ENCODE measurements around the gene LAMC2.
"Not testable (repeated sequence)": the region's sequence is repeated elsewhere in the genome, so short reads cannot be mapped to it uniquely, and the experiment has no call there.

Gene LAMC2

DNA sequence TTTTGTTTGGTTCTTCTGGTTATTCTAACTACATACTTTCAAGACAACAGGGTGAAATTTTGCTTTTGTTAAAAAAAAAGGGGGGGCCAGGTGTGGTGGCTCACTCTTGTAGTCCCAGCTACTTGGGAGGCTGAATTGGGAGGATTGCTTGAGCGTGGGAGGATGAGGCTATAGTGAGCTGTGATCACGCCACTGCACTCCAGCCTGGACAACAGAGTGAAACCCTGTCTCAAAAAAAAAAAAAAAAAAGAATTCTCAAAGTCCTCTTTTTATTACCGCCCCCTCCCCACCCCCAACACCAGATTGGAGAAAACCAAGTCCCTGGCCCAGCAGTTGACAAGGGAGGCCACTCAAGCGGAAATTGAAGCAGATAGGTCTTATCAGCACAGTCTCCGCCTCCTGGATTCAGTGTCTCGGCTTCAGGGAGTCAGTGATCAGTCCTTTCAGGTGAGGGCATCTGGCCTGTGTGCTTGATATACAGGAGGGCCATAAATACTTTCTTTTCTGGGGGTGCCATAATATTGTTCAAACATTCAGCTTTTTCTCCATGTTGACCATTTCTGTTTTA lies 50.2 kb downstream of the LAMC2 start:
- no peak for DNase-seq (ENCODE audit: low read depth in 2 of 2, low spot score in 1 of 2)

DNA sequence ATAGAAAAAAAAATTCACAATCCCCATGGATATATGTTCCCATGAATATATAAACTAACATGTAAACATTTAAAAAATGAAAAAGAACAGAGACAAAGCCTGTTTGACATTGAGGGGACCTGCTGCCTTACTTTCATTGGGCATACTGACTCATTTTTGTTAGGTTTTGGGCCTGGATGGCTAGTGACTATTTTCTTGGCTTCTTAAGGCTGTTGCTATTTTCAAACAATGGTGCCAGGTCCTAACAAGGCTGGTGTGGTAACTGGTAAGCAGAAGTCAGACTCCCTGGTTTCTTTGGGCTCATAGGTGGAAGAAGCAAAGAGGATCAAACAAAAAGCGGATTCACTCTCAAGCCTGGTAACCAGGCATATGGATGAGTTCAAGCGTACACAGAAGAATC lies 51.0 kb downstream of the LAMC2 start:
- no peak for DNase-seq (ENCODE audit: low read depth in 2 of 2, low spot score in 1 of 2)

DNA sequence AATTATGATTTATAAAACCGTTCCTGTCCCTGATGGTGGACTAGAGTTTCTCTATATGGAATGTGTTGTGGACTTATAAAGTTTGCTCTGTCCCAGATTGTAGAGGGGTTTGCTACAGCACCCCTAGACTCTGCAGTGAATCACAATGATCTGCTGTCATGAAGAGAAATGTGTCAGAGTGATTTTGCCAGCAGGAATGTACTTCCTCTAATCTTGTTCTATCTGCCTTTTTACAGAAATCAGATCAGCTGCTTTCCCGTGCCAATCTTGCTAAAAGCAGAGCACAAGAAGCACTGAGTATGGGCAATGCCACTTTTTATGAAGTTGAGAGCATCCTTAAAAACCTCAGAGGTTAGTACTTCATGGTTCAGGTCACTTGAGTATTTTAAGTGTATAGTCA lies 52.0 kb downstream of the LAMC2 start:
- DNase-seq (ENCODE audit: low read depth in 2 of 2, low spot score in 1 of 2), result no peak

DNA sequence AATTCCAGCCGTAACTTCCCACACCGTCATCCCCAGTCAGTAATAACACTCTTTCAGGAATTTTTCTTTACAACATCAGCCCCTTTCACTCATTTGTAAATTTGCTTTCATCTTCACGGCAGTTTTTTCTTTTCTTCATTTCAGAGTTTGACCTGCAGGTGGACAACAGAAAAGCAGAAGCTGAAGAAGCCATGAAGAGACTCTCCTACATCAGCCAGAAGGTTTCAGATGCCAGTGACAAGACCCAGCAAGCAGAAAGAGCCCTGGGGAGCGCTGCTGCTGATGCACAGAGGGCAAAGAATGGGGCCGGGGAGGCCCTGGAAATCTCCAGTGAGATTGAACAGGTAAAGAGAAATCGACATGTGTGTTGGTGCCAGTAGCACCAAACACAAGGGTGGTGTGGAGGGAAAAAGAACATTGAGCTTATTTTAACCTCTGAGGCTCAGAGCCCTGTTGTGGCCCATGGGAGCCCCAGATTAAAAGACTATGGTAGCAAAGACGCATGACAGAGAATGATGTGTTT lies 53.2 kb downstream of the LAMC2 start:
- no peak for DNase-seq (ENCODE audit: low read depth in 2 of 2, low spot score in 1 of 2)

DNA sequence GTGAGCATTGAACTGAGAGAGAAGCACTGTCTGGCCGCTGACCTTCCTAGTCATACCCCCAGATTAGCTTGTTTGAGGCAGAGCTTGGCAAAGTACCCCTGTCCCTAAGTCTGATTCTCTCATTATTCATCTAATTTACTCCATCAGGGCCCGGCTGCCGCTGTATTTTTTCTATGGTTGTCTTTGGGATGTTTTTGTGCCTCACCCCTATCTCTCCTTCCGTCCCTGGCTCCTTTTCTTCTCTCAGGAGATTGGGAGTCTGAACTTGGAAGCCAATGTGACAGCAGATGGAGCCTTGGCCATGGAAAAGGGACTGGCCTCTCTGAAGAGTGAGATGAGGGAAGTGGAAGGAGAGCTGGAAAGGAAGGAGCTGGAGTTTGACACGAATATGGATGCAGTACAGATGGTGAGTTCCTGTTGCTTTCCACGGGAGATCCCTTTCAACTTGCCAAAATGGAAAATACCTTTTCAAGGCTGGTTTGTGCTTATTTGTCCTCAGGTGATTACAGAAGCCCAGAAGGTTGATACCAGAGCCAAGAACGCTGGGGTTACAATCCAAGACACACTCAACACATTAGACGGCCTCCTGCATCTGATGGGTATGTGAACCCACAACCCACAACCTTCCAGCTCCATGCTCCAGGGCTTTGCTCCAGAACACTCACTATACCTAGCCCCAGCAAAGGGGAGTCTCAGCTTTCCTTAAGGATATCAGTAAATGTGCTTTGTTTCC lies 53.9 kb downstream of the LAMC2 start:
- DNase-seq (ENCODE audit: low read depth in 2 of 2, low spot score in 1 of 2), result no peak

DNA sequence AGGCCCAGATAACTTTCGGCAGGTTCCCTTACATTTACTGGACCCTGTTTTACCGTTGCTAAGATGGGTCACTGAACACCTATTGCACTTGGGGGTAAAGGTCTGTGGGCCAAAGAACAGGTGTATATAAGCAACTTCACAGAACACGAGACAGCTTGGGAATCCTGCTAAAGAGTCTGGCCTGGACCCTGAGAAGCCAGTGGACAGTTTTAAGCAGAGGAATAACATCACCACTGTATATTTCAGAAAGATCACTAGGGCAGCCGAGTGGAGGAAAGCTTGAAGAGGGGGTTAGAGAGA lies 54.4 kb downstream of the LAMC2 start:
- DNase-seq (ENCODE audit: low read depth in 2 of 2, low spot score in 1 of 2), result no peak

DNA sequence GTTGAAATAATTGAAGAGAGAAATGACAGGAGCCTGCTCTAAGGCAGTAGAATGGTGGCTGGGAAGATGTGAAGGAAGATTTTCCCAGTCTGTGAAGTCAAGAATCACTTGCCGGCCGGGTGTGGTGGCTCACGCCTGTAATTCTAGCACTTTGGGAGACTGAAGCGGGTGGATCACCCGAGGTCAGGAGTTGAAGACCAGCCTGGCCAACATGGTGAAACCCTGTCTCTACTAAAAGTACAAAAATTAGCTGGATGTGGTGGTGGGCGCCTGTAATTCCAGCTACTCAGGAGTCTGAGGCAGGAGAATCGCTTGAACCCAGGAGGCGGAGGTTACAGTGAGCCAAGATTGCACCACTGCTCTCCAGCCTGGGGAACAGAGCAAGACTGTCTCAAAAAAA lies 54.8 kb downstream of the LAMC2 start:
- DNase-seq (ENCODE audit: low read depth in 2 of 2, low spot score in 1 of 2), result not testable (repeated sequence)

DNA sequence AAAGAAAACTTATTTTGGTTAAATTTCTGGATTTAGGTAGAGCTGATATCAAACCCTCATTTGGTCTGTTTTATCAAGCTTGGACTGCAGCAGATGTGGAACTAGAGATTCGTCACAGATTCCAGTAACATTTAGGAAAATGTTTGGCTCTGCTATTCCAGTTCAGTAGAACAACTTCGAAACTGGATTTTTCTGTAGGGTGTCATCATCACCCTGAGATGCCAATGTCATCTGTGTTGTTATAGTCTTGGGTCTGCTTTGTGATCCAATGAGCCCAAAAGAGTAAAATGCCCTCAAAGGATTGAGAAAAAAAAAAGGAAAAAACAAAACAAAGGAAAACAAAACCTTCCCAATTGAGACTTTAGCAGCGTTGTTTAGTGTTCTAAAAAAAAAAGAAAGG lies 55.4 kb downstream of the LAMC2 start:
- no peak for DNase-seq (ENCODE audit: low read depth in 2 of 2, low spot score in 1 of 2)

DNA sequence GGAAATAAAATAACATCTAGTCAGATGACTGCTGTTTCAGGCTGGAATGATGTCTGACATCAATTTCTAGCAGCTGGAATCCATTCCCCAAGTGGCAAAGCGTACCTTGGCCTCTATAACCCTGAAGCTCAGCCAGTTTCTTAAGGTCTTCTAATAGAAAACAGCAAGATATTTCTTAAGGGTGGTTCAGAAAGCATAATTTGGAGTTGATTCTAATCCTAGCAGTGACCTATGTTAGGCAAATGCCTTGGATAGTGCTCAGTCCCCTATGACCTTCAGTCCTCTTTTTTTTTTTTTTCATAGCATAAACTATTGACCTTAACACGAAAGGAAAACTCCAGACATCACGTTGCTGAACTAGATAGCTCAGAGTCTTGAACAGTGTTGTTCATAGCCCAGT lies 56.5 kb downstream of the LAMC2 start:
- no peak for DNase-seq (ENCODE audit: low read depth in 2 of 2, low spot score in 1 of 2)

DNA sequence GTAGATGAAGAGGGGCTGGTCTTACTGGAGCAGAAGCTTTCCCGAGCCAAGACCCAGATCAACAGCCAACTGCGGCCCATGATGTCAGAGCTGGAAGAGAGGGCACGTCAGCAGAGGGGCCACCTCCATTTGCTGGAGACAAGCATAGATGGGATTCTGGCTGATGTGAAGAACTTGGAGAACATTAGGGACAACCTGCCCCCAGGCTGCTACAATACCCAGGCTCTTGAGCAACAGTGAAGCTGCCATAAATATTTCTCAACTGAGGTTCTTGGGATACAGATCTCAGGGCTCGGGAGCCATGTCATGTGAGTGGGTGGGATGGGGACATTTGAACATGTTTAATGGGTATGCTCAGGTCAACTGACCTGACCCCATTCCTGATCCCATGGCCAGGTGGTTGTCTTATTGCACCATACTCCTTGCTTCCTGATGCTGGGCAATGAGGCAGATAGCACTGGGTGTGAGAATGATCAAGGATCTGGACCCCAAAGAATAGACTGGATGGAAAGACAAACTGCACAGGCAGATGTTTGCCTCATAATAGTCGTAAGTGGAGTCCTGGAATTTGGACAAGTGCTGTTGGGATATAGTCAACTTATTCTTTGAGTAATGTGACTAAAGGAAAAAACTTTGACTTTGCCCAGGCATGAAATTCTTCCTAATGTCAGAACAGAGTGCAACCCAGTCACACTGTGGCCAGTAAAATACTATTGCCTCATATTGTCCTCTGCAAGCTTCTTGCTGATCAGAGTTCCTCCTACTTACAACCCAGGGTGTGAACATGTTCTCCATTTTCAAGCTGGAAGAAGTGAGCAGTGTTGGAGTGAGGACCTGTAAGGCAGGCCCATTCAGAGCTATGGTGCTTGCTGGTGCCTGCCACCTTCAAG lies 57.3 kb downstream of the LAMC2 start:
- DNase-seq (ENCODE audit: low read depth in 2 of 2, low spot score in 1 of 2), result no peak

DNA sequence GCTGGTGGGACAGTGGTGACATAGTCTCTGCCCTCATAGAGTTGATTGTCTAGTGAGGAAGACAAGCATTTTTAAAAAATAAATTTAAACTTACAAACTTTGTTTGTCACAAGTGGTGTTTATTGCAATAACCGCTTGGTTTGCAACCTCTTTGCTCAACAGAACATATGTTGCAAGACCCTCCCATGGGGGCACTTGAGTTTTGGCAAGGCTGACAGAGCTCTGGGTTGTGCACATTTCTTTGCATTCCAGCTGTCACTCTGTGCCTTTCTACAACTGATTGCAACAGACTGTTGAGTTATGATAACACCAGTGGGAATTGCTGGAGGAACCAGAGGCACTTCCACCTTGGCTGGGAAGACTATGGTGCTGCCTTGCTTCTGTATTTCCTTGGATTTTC lies 58.4 kb downstream of the LAMC2 start:
- no peak for DNase-seq (ENCODE audit: low read depth in 2 of 2, low spot score in 1 of 2)

DNA sequence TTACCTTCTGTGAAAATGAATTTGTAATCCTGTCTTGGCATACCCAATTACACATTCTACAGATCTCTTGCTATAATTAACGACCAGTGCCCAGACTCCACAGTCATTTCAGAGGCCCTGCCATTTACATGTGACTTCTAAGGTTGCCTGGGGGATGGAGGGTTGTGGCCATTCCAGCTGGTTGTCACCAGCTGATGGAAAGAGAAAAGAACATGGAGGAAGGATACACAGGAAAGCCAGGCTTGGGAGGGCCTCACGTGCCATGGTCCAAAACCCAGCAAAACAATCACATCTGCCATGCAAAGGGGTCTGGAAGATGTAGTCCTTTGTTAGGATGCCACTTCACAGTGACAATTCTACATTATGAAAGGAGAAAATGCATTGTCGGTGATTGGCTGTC lies 59.3 kb downstream of the LAMC2 start:
- no peak for DNase-seq (ENCODE audit: low read depth in 2 of 2, low spot score in 1 of 2)

DNA sequence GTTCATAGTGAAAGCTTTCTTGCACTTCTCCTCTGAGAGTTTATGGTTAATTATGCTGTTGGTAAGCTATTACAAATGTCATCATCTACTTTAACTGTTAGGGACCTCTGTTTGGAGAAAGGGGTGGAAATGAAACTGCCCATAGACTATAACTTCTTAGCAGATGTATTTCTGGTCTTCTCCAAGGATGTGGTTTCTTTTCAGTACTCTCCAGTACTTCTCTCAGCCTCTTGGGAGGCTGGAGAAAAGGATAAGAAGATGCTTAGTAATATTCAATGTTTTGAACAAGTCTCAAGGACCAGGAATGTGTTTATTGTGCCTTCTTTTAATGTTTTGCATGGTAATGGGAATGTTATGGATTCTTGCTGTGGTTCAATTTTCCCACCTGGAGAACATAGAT lies 60.4 kb downstream of the LAMC2 start:
- no peak for DNase-seq (ENCODE audit: low read depth in 2 of 2, low spot score in 1 of 2)

DNA sequence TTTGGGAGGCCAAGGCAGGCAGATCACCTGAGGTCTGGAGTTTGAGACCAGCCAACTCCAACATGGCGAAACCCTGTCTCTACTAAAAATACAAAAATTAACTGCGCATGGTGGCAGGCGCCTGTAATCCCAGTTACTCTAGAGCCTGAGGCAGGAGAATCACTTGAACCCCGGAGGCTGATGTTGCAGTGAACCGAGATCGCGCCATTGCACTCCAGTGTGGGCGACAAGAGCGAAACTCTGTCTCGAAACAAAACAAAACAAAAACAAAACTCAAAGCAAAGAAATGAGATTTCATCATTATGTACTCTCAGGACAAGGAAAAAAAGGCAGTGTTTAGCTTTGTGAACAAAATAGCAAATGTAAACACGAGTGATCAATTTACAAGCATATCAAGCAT lies 61.0 kb downstream of the LAMC2 start:
- no peak for DNase-seq (ENCODE audit: low read depth in 2 of 2, low spot score in 1 of 2)

DNA sequence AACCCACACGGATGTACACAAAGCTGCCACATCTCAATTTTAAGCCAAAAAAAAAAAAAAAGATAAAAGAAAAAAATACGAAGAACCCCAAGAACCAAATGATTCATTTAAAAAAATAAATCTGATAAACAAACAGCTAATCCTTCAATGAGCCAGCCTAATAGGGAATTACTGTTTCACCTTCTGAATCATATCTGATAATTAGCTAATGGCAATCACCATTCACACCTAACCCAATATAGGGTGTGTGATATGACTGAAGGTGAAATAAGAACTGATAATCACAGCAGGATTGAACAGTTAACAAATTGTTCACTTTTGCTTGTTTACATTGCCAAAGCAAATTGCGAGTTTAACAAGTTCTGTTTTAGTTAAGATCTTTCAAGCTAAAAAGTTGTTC lies 61.4 kb downstream of the LAMC2 start:
- no peak for DNase-seq (ENCODE audit: low read depth in 2 of 2, low spot score in 1 of 2)

DNA sequence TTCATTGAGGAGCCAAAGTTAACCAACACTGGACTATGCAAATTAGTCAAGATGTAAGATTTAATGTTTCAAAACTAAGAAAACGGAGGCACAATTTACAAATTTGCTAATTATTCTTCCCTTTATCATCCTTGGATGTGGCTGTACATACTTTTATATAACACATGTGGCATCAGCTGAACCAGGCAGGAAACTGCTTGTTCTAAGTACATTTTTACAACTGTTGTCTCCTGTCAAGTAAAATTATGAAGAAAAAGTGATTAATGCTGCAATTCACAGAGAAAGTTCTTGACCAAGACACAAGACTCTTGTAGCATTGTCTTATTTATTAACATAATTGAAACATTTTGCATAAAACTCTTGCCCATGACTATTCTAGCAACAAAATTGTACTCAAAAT lies 61.9 kb downstream of the LAMC2 start:
- DNase-seq (ENCODE audit: low read depth in 2 of 2, low spot score in 1 of 2), result no peak

DNA sequence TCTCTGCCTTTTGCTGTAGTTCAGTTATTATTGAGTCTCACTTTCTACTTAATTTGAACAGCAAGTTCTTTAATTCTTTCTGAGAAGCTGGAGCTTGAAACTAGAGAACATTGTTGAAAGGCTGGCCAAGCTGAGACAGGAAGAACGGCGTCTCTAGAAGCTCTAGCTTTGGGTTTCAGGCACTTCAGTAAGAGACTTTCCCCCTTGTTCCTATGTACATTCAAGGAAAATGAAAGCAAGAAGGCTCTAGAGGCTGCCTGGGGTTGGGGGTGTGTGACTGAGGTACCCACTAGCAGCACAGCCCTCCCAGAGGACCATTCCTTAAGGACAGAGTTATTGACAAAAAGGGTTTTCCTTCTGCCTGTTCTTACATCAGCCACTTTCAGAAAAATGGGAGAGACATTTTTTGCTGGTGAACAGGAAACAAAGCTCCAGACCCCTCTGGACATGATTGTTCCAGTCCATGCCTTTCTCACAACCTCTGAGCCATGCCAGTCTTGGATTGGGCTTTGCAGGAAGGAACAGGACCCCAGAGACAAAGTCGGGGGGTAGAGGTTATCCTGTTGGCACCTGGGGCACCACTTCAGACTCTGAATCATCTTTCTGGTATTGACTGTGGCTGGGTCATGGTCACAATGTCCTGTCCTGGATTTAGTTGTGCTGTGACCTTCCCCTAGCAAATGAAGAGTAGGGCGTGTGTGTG lies 63.1 kb downstream of the LAMC2 start:
- no peak for DNase-seq (ENCODE audit: low read depth in 2 of 2, low spot score in 1 of 2)

DNA sequence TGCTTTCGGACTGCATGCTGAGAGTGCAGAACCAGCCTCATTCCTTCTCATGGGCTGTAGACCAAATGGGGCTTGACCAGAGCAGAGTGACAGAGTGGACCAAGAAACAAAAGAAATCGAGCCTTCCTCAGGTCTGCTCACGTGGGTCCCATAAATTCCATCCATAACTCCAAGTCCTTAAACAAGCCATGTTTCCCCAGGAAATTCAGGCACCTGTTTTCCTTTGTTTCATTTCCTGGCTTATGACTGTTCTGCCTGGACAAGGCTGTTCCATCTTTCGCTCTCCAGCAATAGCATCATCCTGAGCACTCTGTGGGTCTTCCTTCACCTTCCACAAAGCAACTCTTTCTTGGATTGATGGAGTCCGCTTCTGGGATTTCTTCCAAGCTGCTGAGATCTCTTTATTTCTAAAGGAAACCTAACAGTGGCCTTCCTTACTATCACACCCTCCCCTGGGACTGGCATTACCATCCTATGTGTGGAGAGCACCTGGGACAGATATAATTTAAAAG lies 63.9 kb downstream of the LAMC2 start:
- DNase-seq (ENCODE audit: low read depth in 2 of 2, low spot score in 1 of 2), result no peak

DNA sequence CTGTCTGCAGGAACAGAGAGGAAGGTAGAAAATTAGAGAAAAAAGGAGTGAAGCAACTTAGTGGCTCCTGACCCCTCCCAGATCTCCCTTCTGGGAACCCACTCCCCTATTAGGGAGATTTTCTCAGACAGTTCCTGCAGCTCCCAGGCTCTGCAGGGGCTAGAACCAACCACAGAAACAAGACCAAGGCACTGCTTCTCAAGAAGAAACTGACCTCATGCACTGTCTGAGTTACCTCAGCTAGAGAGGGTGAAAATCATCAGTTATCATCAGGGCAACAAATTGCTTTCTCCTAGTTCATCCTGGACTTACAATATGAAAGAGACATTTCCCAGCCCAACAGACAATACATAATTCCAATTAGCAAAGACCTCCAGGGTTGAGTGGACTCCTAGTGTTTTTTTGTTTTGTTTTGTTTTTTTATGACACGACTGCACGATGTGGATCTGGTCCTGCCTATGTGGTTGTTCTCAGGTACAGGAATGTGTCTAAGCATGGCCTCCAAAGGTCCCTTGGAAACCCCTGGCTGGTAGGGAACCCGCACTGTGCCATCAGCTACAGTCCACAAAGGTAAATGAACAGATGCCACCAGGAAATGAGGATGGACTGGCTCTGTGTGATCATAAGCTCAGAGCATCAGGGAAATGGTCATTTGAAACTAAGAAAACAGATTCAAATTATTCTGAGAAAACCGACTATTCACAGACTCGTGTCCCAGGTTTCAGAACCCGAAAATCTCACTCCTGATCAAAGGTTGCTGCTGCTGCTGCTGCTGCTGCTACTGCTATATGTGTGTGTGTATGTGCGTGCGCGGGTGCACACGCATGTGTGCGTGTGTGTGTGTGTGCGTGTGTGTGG lies 65.3 kb downstream of the LAMC2 start:
- DNase-seq (ENCODE audit: low read depth in 2 of 2, low spot score in 1 of 2), result no peak

DNA sequence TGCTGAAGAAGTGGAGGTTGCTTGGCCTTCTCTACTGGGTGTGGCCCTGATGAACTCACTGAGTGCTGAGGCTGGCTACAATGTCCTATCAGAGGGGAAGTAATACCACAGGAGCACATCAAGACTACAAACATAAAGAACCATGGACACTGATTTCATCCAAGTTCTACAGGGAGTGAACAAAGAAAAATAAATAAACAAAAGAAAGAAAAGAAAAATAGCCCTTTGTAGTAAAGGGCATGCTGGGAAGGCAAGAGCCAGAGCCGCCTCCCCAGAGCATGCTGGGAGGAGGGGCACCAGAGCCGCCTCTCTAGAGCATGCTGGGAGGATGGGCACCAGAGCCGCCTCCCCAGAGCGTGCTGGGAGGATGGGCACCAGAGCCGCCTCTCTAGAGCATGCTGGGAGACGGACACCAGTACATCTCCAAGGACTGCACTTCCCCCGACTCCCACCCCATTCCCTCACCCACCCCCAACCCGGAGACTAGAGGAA lies 65.9 kb downstream of the LAMC2 start:
- no peak for DNase-seq (ENCODE audit: low read depth in 2 of 2, low spot score in 1 of 2)

Data from stimulated activated CD8-positive, alpha-beta memory T cell treated with anti-CD3 and anti-CD28 coated beads, Interleukin-4, amount 100 ng/mL, for 4 hours (primary cell).